GM18517 (cell line): ENCODE data around the gene PI4KA.
A peak's percentile ranks its signal among the peaks of the same experiment; 100 is the strongest.
"Not testable (repeated sequence)": the region's sequence is repeated elsewhere in the genome, so short reads cannot be mapped to it uniquely, and the experiment has no call there.

Experiments used
- ATAC-seq: cut with Tn5 transposase; IDR thresholded peaks from one replicate; pipeline ENCODE4 v1.9.1; 2021; ENCODE audit warnings: mild to moderate bottlenecking, moderate library complexity; ENCODE audit not compliant: unreplicated experiment

The PI4KA gene

DNA sequence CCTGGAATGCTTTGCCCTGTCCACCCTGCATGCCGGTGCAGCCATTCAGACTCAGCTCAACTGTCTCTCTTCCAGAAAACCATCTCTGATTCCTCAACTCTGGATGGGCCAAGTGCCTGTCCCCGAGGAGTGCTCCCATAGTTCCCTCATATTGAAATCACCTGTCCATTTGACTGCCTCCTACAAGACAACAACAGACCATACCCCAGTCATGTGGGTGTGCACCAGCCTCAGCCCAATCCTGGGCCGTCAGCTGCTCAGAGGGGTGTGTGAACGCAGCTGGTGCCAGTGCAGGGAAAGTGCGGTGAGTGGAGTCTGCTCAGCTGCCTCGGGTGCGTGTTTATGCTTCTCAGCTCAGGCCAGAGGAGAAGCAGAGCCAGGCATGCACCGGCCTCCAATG is 126.2 kb downstream of the PI4KA start:
- not testable (repeated sequence) for ATAC-seq

DNA sequence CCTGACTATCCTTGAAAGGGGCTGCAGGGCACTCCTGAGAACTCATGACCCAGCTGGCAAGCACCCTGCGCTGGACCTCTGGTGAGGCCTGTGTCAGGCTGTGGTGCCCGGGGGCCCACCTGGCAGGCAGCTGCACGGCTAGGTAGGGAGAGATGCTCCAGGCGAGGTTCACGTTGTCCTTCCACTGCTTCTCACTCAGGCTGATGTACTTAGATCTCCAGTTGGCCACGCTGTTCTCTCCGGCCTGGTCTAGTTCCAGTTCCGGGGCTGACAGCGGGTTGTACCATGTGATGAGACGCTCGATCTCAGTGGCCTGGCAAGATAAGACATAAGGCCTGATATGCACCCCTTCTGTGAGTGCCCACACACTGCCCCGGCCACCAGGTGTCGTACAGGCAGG is 129.4 kb downstream of the PI4KA start:
- ATAC-seq: no peak

DNA sequence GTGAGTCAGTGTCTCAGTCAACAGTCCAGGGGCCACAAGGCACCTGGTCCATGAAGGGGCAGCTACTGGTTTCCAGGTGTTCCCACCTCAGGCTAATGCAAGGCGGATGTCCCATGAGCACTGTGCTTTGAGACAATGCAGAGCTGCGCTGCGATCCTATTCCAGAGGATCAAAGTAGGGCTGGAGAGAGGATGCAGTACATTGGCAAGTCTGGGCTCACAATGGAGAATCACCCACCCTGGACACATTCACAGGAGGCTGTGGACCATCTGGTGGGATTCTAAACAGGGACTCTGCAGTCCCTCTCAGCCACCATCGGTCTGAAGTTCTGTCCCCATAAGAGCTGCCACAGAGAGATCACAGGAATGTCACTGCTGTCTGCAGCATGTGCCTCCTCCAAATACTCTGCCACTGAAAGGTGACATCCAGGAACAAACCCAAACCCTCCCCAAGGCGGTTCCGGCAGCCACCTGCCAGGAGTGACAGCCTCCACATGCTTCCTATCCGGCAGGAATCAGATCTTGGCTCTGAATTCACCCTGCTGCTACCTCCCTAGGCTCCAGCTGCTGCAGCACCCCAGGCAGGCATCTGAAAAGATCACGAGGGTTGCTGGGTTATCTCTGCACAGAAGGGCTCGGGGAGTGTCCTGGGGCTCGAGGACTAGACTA is 130.0 kb downstream of the PI4KA start:
- ATAC-seq: no peak

DNA sequence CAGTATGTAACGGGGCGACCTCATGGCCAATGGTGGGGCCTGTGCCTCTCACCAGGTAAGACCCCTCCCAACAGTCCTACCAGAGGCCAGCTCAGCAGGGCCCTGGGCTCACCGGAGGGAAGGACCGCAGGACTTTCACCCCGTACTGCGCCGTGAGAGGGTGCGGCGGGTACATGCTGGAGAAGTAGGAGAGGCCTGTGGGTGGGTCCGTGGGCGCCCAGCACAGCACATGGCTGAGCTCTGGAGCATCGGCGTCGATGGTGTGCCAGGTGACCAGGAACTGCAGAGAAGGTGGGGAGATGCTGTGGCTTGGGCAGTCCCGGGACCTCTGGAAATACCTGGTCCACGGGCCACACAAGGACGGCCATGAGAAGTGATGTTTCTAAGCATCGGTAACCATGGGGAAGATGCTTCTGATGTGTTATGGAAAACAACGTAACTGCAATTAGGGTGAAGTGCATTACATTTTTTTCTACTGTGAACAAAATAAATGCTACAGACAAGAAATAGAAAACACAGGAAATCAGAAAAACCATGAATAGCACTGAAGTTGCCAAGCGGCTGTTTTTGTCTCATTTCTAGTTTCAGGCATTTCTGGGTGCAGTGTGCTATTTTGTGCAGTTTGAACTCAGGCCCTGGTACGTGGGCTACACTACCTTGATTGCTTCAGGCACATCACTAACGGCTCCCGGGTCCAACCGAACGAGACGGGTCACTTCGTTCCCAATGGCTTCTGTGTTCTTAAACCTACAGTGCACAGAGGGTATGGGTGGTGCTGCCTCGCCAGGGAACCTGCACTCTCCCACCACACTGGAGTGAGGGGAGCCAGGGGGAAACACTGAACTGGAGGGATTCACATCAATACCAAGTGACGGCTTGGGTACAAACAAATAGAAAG is 131.2 kb downstream of the PI4KA start:
- ATAC-seq: no peak

DNA sequence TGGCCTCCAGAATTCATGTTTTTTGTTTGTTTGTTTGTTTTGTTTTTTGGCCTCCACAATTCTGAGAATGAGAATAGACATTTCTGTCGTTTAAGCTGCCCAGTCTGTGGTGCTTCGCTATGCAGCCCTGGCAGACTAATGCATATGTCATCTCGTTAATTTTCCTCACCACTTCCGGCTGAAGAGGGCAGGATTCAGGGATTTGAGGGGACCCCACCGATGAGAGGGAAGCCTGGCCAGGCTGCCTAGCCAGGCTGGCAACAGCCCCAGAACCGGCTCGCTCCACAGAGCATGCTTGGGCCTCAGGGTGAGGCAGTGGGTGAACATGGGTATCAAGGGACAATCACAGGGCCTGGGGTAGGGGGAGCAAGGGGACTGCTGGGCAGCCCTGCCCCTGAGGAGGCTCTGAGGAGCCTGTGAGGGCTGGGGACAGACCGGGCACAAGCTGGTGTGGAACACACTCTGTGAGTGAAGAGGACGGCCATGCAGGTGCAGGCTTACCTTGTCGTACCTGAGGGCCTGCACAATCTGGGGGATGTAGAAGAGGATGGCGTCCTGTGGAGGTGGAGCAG is 132.5 kb downstream of the PI4KA start:
- ATAC-seq: no peak

DNA sequence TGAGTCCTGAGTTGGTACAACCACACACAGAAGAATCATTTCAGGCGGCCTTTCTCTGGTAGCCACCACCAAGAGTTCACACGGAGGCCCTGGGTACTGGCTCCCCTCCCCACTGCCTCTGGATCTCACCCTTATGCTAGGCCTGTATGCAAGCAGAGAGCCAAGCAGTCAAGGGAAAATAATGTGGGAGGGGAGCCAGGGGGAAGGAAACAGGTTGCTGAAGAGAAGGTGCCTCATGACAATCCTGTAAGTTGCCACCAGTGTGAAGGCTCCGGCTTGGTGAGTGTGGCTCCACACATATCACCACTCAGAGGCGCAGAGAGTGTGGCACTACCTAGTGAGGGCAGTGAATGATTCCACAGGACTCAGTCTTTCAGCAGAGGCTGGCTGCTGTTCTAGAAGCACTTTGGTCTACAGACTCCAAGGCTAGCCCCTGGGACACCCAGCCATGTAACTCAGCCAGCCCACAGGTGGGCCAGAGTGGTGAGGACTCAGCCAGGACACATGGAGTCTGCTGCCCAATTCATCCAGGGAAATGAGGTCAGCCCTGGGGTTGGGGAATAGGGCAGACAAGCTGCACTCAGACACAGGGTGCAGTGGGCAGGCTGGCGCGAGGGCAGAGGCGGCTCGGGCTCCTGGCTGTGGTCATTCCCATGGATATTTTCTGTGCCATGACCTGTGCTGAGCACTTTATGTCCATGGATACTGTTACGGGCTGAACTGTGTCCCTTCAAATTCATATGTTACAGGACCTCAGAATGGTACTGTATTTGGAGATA is 133.7 kb downstream of the PI4KA start:
- ATAC-seq: no peak

DNA sequence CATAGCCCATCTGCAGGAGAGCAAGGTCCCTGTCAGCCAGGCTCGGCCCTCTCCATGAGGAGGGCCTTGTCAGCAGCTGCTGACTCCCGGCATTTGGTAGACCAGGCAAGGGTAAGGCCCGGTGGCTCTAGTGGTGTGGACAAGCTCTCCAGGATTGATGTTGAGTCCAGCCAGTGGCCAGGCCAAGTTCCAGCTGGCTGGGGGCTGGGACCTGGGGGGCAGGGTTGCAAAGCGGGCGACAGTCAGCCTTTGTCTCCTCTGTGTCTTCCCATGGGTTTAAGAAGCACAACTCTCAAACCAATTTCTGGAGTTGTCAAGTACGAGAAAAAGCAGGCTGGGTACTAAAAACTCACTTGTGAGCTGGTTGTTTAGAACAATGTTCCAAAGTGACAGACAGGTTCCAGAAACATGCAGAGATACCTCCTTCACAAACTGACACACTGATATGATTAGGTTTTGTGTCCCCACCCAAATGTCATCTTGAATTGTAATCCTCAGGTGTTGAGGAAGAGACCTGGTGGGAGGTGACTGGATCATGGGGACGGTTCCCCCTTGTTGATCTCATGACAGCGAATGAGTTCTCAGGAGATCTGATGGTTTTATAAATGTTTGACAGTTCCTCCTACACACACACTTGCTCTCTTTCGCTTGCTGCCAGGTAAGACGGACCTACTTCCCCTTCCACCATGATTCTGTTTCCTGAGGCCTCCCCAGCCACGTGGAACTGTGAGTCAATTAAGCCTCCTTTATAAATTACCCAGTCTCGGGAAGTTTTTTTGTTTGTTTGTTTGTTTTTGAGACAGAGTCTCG is 137.0 kb downstream of the PI4KA start:
- ATAC-seq: no peak

DNA sequence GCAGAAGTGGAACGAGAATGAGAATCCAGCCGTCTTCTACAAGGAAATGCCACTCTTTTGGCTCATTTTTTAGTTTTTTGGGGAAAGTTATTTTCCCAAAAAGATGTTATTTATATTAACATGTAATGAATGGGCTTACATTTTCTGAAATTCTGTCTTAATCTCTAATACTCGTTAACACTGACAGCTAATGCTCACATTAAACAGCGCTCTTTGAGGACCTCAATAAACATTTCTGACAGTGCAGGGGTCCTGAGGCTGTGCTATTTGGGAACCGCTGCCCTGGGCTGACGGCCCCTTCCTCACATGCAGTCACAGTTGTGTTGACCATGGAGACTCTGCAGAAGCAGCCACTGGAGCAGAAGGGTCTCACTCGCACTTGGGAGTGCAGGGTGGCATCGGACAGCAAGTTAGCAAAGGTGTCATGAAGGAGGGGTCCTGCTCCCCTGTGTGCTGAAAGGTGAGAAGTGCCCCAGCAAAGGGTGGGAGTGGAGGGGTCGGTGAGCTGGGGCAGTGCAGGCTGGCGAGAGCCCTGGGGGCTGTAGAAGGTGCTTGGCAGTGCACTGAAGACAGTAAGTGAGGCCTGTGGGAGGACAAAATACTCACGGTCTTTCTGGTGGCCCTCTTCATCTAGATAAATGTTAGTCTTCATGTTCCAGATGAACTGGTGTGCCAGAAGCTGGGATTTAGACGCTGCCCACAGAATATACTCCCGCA is 137.8 kb downstream of the PI4KA start:
- ATAC-seq: no peak

DNA sequence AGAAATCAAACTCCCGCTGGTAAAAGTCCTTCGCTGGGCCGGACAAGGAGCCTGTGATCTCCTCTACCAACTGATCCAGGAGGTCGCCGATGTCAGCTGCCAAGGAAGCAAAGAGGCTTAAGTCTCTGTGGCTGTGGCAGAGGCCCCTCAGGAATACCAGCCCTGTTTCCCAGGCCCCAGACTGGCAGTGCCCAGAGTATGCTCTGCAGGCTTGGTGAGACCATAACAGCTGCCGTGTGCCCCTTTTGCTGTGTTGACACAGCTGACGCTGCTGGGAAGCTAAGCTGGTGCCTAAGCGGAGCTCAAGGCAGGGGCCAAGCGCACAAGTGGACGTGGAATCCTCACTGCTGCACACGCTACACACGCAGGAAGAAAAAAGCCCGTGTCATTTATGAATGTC is 139.9 kb downstream of the PI4KA start:
- ATAC-seq: not testable (repeated sequence)

DNA sequence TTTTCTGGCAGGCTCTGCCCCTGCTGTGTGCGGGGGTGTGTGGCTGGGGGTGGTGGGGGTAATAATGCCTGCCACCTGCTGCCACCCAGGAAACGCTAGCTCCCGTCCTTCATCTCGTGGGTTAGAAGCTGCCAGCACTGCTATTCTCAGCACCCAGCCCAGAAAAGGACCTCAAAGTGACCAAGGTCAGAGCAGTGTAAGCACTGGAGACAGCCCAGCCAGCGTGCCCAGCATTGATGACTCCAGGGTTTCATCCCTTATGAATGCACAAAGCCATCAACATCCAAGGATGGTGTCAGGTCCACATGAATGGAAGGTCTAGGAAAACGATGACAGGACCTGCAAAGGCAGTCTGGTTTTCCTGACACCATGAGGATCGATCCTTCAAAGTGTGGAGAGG is 140.6 kb downstream of the PI4KA start:
- not testable (repeated sequence) for ATAC-seq

DNA sequence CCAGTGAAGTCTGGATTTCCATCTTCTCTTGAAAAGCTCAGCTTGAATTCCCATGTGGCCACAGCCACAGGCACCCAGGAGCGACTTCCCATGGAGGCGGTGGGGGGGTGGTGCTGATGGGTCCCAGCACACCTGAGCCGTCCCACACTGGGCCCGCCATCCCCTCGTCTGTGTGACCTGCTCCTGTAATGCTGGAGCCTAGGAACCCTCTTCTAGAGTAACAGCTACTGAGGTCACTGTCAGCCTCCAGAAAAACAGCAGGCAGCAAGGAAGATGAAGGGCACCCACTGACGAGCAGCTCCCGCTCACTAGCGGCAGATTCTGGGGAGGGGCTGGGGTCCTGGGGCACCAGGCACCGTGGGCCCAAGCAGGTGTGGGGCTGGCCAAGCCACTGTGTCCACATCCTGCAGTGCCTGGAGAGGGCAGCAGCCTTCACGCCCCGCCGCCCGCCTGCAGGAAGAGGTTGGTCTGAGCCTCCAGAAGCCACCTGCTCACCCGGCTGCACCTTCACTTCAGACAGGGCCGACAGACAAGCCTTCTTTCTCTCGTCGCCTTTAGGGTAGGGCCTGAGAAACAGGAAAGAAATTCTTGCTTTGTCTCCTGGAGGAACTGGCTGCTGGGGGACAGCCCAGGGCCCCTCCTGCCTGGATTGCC is 141.3 kb downstream of the PI4KA start:
- ATAC-seq: not testable (repeated sequence)

DNA sequence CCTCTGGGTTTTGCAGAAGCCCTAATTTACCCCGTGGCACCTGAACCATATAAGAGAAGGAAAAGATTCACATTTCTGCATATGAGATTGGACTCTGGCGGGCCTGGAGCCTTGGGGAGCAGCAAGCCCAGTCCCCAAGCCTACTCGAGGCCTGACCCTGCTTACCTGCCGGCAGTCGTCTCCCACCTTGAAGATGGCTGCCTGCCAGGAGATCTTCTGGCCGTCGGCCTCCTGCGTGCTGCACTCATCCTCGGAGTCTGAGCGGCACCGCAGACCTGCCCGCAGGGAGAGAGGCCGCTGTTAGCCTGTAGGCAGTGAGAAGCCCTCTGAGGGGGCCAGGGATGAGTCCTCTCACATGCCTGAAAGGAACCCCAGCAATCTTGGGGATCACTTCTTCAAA is 145.5 kb downstream of the PI4KA start:
- not testable (repeated sequence) for ATAC-seq

DNA sequence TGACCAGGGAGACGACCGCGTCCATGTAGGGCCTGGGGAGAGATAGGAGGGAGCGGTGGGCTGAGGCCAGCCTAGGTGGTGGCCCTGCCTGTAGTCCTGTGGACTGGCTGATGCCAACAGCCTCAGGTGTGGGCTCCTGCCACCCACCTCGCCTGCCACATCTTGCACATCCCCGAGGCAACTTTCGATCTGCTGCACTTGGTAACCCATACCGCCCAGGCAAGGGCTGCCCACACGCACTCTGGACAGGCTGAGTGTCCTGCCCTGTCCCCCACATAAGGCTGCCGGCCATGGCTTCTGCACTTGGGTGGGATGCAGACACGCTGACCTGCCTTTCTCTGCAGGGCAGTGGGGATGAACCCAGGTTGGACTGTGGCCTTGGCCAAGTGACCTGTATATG is 148.6 kb downstream of the PI4KA start:
- not testable (repeated sequence) for ATAC-seq

DNA sequence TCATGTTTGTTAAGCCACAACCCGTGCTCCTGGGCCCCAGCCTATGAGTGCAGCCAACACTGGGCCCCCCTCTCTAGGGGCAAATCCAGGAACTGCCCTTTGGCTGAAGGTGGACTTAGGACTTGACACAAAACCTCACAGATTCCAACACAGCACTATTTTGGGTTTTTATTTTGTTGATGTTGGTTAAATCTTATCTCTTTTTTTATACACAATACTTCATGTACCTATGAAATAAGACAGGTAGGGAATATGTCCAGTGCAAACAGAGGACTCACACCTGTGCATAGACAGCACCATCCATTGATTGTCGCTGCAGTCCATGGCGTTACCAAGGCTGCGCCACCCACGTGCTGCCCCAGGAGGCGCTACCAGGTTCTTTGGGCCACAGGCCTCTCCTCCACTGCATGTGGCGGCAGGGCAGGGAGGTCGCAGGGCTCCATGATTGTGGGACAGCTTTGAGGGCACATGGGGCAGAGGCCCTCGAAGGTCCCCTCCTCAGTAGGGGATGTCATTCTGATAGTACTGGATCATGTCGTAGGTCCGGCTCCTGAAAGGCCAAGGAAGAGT is 151.0 kb downstream of the PI4KA start:
- not testable (repeated sequence) for ATAC-seq

DNA sequence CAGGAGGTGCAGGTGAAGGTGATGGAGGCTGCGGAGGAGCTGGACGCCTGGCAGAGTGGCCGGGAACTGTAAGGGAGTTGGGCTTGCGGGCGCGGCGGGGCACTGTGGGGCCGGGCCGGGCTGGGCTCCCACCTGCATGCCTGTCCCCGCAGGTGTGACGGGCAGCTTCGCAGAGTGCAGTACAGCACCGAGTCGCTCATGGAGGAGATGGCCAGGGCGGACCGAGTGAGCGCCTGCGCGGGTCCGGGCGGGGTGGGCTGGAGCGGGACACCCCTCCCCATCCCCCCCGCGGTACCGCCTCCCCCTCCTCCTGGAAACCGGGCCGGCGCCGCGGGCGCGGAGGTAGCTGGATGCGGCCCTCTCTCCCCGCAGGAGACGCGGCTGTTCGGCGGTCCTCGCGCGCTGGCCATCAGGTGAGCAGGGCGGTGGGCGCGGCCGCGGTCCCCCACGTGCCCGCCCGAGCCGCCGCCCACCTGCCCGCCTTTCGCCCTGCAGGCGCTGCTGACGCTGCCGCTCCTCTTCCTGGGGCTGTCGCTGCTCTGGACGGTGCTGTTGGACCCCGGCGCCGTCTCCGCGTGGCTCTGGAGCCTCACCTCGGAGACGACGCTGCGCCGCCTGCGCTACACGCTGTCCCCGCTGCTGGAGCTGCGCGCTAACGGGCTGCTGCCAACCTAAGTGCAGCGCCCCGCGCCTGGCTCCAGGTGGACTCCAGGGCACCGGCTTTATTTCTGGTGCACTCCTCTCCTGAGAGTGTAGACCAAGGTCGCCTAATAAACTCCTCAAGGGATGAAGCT is 154.6 kb downstream of the PI4KA start:
- not testable (repeated sequence) for ATAC-seq

DNA sequence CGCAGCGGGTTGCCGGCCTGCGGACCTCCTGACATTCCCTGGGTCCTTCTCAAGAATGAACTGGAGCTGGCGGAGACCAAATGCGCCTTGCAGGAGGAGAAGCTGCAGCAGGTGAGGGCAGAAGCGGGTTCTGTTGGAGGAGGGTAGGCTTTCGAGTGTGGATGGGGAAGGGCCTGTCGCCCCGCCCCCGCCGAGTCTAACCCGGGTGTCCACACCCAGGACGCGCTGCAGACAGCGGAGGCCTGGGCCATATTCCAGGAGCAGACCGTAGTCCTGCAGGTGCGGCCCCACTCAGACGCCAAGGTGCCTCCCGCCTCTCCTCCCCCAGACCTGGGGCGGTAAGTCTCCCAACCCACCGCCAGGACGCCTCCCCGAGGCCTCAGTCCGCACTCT is 155.2 kb downstream of the PI4KA start:
- ATAC-seq: peak; percentile 26

DNA sequence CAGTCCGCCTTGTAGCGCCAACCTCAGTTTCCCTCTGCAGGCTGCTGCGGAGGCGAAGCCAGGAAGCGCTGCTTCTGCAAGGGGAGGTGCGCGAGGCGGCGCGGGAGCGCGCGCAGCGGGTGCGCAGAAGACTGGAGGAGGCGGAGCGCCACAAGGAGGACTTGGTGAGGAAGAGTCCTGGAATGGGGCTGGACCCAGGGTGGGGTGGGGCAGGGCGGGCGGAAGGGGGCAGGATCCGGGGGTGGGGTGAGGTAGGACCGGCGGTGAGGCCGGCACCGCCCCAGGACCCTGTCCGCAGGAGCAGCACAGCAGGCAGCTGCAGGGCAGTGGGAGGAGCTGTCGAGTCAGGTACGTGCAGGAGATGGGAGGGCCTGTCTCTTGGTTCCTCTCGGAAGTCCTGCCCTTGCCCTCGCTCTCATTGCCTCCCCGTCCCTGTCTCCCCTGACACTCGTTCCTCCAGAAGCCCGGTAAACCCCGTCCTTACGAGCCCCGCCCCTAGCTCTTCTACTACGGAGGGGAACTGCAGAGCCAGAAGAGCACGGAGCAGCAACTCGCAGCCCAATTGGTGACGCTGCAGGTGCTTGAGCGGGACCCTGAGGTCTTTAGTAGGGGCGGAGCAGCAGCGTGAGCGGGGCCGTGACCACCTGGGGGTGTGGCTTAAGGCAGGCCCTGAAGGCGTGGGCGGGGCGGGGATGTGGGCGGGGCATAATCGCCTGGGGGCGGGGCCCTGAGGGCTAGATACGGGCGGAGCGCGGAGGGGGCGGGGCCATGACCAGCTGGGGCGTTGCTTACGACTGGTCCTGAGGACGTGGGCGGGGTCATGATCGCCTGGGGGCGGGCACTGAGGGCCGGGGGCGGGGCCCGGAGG is 155.8 kb downstream of the PI4KA start:
- peak; percentile 74 for ATAC-seq
